ENCODE measurements around the gene VENTX. TPM values are rescaled to one million over a fixed set of nuclear protein-coding genes. Genes with fewer than 3 reads are reported as not detected.

The VENTX gene
- total RNA-seq: not detected in 2 replicates

GRCh38 chr10:133237588-133238465 lies at the start of gene VENTX:
Gene VENTX (plus strand): TSS chr10:133237855. CDS start chr10:133237915, 60 bp downstream.

GRCh38 chr10:133230044-133230361 lies 7.7 kb upstream of the VENTX start, which contains the start of gene UTF1:
Gene UTF1 (plus strand): TSS chr10:133230217. CDS start chr10:133230289, 72 bp downstream.

DNA sequence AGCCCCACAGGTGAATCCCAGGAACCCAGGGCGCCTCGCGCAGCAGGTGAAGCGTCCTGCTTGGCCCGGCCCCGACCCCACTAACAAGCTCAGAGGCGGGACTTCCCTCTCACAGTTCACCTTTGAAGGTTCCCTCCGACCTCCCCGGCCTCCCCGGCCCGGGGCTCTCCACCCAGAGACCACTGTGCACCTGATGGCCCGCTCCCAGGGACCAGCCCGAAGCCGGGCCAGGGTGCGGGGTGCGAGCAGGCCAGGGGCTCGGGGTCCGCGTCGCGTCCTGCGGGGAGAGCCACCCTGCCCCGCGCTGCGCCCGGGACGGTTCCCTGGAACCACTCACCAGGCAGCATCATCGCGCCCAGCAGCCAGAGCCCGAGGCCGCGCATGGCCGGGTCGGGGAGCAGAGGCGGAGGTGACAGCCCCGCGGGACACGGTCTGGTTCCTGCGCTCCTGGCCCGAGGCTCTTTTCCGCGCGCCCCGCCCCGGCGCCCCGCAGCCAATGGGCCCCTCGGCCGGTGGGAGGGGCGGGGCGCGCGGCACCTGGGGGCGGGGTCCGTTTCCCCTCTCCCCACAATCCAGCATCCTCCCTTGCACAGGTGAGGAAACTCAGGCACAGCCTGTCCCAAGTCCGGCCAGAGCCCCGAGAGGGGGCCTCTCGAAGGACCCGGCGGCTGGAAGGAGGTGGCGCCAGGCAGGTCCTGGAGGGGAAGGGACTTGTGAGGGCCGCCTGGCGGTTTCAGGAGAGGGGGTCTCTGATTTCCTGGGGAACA lies 39.0 kb downstream of the VENTX start, which contains the start of gene ADAM8:
Gene ADAM8 (minus strand): TSS at position 434 of the 767 bp plus-strand sequence. CDS start 51 bp downstream, at position 383.

Other genes starting within 250 kb of the VENTX start
- not detected in 2 replicates for gene ADGRA1, start 149.9 kb upstream of the VENTX start, total RNA-seq
- not detected in 2 replicates for gene KNDC1, start 77.6 kb upstream of the VENTX start, total RNA-seq
- gene UTF1, start 7.6 kb upstream of the VENTX start, total RNA-seq: not detected in 2 replicates
- 0.07 and 0.13 TPM in 2 replicates for gene ADAM8, start 39.0 kb downstream of the VENTX start, total RNA-seq
- 47.2 and 59.9 TPM in 2 replicates for gene TUBGCP2, start 71.0 kb downstream of the VENTX start, total RNA-seq
- 24.2 and 25.9 TPM in 2 replicates for gene ZNF511, start 71.1 kb downstream of the VENTX start, total RNA-seq
- not detected in 2 replicates for gene CALY, start 99.0 kb downstream of the VENTX start, total RNA-seq
- not detected in 2 replicates for gene PRAP1, start 109.5 kb downstream of the VENTX start, total RNA-seq
- 17.0 and 18.4 TPM in 2 replicates for gene FUOM, start 120.2 kb downstream of the VENTX start, total RNA-seq
- gene ECHS1, start 135.5 kb downstream of the VENTX start, total RNA-seq: 62.0 and 63.2 TPM in 2 replicates
- 3.9 and 4.6 TPM in 2 replicates for gene PAOX, start 141.4 kb downstream of the VENTX start, total RNA-seq
- 40.7 and 45.3 TPM in 2 replicates for gene MTG1, start 156.3 kb downstream of the VENTX start, total RNA-seq
- not detected in 2 replicates for gene SPRN, start 186.8 kb downstream of the VENTX start, total RNA-seq
- 0.66 and 0.86 TPM in 2 replicates for gene SCART1, start 216.1 kb downstream of the VENTX start, total RNA-seq

All from thoracic aorta endothelial cell (primary cell).